Ishikawa (cell line): ENCODE measurements around the gene ITSN2.

ENCODE experiments used
- CEBPB ChIP-seq: IDR thresholded peaks from 2 replicates; pipeline ENCODE4 v1.6.1; 2012
- CREB1 ChIP-seq: IDR thresholded peaks from 2 replicates; pipeline ENCODE4 v1.6.1; 2012; ENCODE audit warnings: low read depth
- EGR1 ChIP-seq: IDR thresholded peaks from 2 replicates; pipeline ENCODE4 v1.6.1; 2012
- EP300 ChIP-seq: IDR thresholded peaks from 2 replicates; pipeline ENCODE4 v1.6.1; 2012; ENCODE audit warnings: borderline replicate concordance
- FOXM1 ChIP-seq: IDR thresholded peaks from 2 replicates; pipeline ENCODE4 v1.6.1; 2012; ENCODE audit warnings: low read depth, borderline replicate concordance
- RAD21 ChIP-seq: IDR thresholded peaks from 2 replicates; pipeline ENCODE4 v1.6.1; 2012; ENCODE audit warnings: low read depth
- TAF1 ChIP-seq: IDR thresholded peaks from 2 replicates; pipeline ENCODE4 v1.6.1; 2012; ENCODE audit warnings: low read depth, mild to moderate bottlenecking
- TCF12 ChIP-seq: IDR thresholded peaks from 2 replicates; pipeline ENCODE4 v1.6.1; 2012; ENCODE audit warnings: low read depth
- TEAD4 ChIP-seq: IDR thresholded peaks from 2 replicates; pipeline ENCODE4 v1.6.1; 2012
- YY1 ChIP-seq: IDR thresholded peaks from 2 replicates; pipeline ENCODE4 v1.6.1; 2012; ENCODE audit warnings: low read depth
- ZBTB7A ChIP-seq: IDR thresholded peaks from 2 replicates; pipeline ENCODE4 v1.6.1; 2012; ENCODE audit warnings: low read depth
- TF ChIP-seq, protein P1 (sequence below): IDR thresholded peaks from 2 replicates; pipeline ENCODE4 v1.6.1; 2012
- TF ChIP-seq, protein P2 (sequence below): IDR thresholded peaks from 2 replicates; pipeline ENCODE4 v1.6.1; 2012; ENCODE audit warnings: low read depth, mild to moderate bottlenecking

DNA sequence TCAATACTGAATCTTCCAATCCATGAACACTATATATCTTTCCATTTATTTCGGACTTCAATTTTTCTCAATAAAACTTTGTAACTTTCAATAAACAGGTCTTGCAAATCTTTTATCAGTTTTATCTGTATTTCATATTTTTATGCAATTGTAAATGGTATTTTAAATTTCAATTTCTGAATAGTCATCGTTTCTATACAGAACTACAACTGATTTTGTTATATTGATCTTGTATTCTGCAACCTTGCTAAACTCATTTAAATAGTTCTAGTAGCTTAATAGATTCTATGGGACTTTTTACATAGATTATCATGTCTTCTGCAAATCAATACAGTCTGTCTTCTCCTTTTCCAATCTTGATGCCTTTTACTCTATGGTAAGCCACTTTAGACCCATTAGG lies 95.1 kb downstream of the ITSN2 start:
- TF ChIP-seq TAF1, result no peak
- TF ChIP-seq EGR1, result no peak
- no peak for TF ChIP-seq RAD21
- TF ChIP-seq CREB1, result no peak
- TF ChIP-seq CEBPB, result no peak
- no peak for TF ChIP-seq YY1
- TF ChIP-seq TCF12, result no peak
- TF ChIP-seq, protein P1, sequence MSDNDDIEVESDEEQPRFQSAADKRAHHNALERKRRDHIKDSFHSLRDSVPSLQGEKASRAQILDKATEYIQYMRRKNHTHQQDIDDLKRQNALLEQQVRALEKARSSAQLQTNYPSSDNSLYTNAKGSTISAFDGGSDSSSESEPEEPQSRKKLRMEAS, result no peak
- no peak for TF ChIP-seq TEAD4
- TF ChIP-seq EP300, result no peak
- TF ChIP-seq ZBTB7A, result no peak
- TF ChIP-seq, protein P2, sequence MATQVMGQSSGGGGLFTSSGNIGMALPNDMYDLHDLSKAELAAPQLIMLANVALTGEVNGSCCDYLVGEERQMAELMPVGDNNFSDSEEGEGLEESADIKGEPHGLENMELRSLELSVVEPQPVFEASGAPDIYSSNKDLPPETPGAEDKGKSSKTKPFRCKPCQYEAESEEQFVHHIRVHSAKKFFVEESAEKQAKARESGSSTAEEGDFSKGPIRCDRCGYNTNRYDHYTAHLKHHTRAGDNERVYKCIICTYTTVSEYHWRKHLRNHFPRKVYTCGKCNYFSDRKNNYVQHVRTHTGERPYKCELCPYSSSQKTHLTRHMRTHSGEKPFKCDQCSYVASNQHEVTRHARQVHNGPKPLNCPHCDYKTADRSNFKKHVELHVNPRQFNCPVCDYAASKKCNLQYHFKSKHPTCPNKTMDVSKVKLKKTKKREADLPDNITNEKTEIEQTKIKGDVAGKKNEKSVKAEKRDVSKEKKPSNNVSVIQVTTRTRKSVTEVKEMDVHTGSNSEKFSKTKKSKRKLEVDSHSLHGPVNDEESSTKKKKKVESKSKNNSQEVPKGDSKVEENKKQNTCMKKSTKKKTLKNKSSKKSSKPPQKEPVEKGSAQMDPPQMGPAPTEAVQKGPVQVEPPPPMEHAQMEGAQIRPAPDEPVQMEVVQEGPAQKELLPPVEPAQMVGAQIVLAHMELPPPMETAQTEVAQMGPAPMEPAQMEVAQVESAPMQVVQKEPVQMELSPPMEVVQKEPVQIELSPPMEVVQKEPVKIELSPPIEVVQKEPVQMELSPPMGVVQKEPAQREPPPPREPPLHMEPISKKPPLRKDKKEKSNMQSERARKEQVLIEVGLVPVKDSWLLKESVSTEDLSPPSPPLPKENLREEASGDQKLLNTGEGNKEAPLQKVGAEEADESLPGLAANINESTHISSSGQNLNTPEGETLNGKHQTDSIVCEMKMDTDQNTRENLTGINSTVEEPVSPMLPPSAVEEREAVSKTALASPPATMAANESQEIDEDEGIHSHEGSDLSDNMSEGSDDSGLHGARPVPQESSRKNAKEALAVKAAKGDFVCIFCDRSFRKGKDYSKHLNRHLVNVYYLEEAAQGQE, result no peak
- TF ChIP-seq FOXM1, result no peak
